Spleen (tissue), 7 donors: ENCODE measurements around the gene CFAP54.

Source experiments
- CTCF ChIP-seq, 11 experiments: fragments of 200-600 bp in 7 of 11; fragments of 450-650 bp in 4 of 11; sonication (generic) in 4 of 11; IDR thresholded peaks in 8 of 11; conservative IDR thresholded peaks in 3 of 11; 1 replicate in 7 of 11; 2 replicates in 4 of 11; pipeline versions ENCODE4 v1.4.0 to v1.8.0; 2016 to 2021; ENCODE audit warnings: antibody characterized with exemption in 11 of 11, inconsistent platforms in 4 of 11, mild to moderate bottlenecking in 1 of 11
- POLR2A ChIP-seq, 3 donors: fragments of 450-650 bp; IDR thresholded peaks; one replicate each; pipeline ENCODE4 v1.5.1; 2017; ENCODE audit warnings: antibody characterized with exemption in 3 of 3, mild to moderate bottlenecking in 1 of 3
- donor health status: DM: no; HTN: no; CAD: no; lungs with moderate emphysema.
- donor health status: DM: no; HTN: no; CAD: no.
- donor health status: DM: no; HTN: no; CAD: no.

GRCh38 chr12:96780330-96780729, 291.0 kb downstream of the CFAP54 start:
- TF ChIP-seq CTCF (IDR thresholded peaks at IDR 0.05 in 8 of 11, conservative IDR thresholded peaks at IDR 0.05 in 3 of 11) = no peak
- TF ChIP-seq POLR2A (IDR thresholded peaks at IDR 0.05) = no peak
